ENCODE results near the gene CELF2. TPM values are rescaled to one million over a fixed set of nuclear protein-coding genes. Genes with fewer than 3 reads are reported as not detected.

CELF2 gene
- total RNA-seq, 1 donor from 2014 or later, result 11.0 TPM

GRCh38 chr10:11081408-11081807 is 63.7 kb downstream of the CELF2 start:
- no peak for DNase-seq (ENCODE audit: low read depth)
- H3K4me3 ChIP-seq (ENCODE audit: low read depth, low read length), result no peak overlapping the region
- TF ChIP-seq CTCF (conservative IDR thresholded peaks at IDR 0.05; ENCODE audit: low read depth, low read length), result no peak

DNA sequence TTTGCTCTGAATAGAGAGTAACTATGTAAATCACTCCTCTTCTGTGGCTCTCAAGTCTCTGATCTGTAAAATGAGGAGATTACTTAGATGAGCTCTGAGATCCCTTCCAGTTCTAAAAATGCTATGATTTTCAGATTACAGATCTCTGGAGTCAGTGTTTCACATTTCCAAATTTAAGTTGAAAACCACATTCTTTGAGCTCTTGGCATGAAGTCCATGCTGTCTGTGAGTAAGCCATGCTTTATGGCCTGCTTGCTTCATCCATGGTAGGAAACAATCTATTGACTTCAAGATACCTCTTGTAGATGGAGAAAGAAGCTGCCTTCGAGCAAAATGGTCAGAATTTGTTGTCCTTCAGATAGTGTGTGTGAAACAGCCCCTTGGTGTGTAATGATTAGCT is 64.9 kb downstream of the CELF2 start:
- H3K4me3 ChIP-seq (ENCODE audit: low read depth, low read length), result no peak overlapping the region
- no peak for TF ChIP-seq CTCF (conservative IDR thresholded peaks at IDR 0.05; ENCODE audit: low read depth, low read length)
- no peak for DNase-seq (ENCODE audit: low read depth)

DNA sequence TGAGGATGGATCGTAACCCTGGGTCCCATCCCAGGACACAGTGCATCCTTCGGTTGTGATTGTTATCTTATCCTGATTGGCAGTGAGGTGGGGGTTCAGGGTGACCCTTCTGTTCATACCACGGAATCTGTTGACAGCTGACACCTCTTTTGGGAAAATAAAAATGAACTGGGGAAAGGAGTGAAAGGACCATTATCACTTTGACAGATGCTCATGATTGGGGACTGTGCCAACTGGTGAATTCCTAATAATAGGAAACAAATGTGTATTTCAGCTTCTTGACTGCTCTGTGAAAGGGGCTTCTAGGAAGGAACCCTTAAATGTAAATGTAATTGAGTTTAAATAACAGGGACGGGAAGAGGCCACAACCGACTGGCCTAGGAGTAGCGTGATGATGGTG is 65.4 kb downstream of the CELF2 start:
- no peak for TF ChIP-seq CTCF (conservative IDR thresholded peaks at IDR 0.05; ENCODE audit: low read depth, low read length)
- H3K4me3 ChIP-seq (ENCODE audit: low read depth, low read length), result no peak overlapping the region
- no peak for DNase-seq (ENCODE audit: low read depth)

GRCh38 chr10:11085545-11085944 is 67.9 kb downstream of the CELF2 start:
- H3K4me3 ChIP-seq (ENCODE audit: low read depth, low read length), result no peak overlapping the region
- TF ChIP-seq CTCF (conservative IDR thresholded peaks at IDR 0.05; ENCODE audit: low read depth, low read length), result no peak
- DNase-seq (ENCODE audit: low read depth), result no peak

- H3K4me3 ChIP-seq (ENCODE audit: low read depth, low read length), result no peak overlapping the region
- no peak for DNase-seq (ENCODE audit: low read depth)
- TF ChIP-seq CTCF (conservative IDR thresholded peaks at IDR 0.05; ENCODE audit: low read depth, low read length), result no peak
These were observed 68.6 kb downstream of the CELF2 start for GRCh38 chr10:11086177-11086840.

DNA sequence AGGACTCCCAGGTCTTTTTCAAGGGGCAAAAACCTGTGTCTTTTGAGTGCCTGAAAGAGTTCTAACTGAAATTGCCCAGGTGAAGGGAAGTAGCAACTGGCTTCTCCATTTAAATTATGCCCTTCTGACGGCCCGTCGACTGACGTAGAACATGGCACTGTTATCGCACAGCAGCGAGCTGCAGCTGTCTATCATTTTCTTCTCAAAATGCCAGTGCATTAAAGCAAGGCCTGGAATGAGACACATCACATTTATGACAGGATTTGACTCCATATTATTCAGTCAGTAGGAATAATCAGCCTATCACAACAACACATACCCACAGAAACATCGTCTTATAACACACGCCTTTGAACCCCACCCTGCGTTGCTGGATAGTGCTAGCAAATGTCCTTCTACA is 69.7 kb downstream of the CELF2 start:
- no peak overlapping the region for H3K4me3 ChIP-seq (ENCODE audit: low read depth, low read length)
- no peak for TF ChIP-seq CTCF (conservative IDR thresholded peaks at IDR 0.05; ENCODE audit: low read depth, low read length)
- no peak for DNase-seq (ENCODE audit: low read depth)

DNA sequence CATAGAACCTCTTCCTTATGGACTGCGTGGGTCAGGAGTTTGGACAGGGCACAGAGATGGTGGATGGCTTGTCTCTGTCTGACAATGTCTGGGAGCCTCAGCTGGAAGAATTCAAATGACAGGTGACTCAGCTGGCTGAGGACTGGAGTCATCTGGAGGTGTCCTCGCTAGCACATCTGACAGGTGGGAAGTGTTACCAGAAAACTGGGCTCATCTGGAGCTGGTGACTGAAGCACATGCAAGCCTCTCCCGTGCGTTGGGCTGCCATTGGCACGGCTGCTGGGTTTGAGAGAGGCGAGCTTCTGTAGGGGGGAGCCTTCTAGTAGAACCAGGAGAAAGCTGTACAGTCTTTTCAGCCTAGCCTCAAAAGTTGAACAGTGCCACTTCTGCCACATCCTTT is 71.0 kb downstream of the CELF2 start:
- TF ChIP-seq CTCF (conservative IDR thresholded peaks at IDR 0.05; ENCODE audit: low read depth, low read length), result no peak
- no peak overlapping the region for H3K4me3 ChIP-seq (ENCODE audit: low read depth, low read length)
- no peak for DNase-seq (ENCODE audit: low read depth)

Measured in epithelial cell of proximal tubule (primary cell).